HG02981 (cell line): Measurements from ENCODE around the gene C10orf71.

Experiments used
- ATAC-seq: cut with Tn5 transposase; IDR thresholded peaks from one replicate; pipeline ENCODE4 v1.9.1; 2021; ENCODE audit warnings: mild to moderate bottlenecking, moderate library complexity; ENCODE audit not compliant: unreplicated experiment

C10orf71 gene

GRCh38 chr10:49313501-49314070, 14.6 kb downstream of the C10orf71 start:
- ATAC-seq = no peak

- ATAC-seq = no peak
These were observed 15.8 kb downstream of the C10orf71 start for GRCh38 chr10:49314806-49315205.

DNA sequence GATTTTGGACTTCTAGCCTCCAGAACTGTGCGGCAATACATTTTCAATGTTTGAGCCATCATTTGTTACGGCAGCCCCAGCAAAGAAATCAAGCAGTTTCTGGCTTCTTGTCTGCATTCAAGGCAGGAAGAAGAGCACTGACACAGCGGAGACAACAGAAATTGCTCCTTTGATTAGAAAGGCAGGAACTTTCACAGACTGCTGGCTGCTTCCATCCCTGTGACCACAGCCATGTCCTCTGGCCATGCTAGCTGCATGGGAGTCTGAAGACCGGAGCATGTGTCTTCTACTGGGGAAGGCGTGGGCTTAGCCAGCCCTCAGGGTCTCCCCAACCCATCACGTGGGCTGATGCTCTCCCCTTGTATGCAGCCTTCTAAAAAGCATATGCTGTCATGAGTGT, 19.1 kb downstream of the C10orf71 start:
- no peak for ATAC-seq

DNA sequence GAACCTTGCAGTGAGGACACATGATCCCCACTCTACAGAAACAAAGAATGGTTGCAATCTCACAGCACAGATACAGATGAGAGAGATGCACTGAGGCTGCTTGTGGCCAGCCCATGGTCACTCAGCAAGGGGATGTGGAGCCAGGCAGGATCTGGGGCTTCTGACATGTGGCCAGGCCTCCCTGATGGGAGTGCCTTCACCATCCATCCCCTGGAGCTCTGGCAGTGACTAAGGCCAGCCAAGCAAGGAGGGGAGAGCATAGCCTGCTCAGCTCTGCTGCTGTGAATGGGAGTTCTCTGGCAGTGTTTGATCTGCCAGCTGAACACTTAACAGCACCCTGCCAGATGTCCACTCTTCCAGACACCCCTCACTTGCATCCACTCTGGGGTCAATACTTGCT, 19.8 kb downstream of the C10orf71 start:
- ATAC-seq = no peak

- no peak for ATAC-seq
These were observed 20.2 kb downstream of the C10orf71 start for GRCh38 chr10:49319206-49319605.

DNA sequence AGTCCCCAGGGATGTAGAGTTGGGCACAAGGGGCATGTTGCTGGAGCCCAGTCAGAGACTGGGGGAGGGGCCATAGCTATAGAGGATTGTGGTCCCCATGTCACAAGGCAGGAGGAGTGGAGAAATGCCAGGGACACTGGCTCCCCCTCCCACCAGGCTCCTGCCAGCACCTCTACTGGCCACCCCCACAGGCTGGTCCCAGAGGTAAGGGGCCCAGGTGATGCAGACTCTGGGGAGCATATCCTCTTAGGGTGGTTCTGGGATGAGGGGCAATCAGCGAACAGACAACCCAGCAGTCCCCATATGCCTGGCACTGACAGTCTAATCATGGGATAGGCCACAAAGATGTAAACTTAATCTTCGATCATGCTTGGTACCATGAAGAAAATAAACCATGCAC, 21.2 kb downstream of the C10orf71 start:
- no peak for ATAC-seq

- no peak for ATAC-seq
These were observed 22.1 kb downstream of the C10orf71 start for GRCh38 chr10:49321021-49321420.

- no peak for ATAC-seq
These were observed 23.6 kb downstream of the C10orf71 start for GRCh38 chr10:49322371-49323170.

DNA sequence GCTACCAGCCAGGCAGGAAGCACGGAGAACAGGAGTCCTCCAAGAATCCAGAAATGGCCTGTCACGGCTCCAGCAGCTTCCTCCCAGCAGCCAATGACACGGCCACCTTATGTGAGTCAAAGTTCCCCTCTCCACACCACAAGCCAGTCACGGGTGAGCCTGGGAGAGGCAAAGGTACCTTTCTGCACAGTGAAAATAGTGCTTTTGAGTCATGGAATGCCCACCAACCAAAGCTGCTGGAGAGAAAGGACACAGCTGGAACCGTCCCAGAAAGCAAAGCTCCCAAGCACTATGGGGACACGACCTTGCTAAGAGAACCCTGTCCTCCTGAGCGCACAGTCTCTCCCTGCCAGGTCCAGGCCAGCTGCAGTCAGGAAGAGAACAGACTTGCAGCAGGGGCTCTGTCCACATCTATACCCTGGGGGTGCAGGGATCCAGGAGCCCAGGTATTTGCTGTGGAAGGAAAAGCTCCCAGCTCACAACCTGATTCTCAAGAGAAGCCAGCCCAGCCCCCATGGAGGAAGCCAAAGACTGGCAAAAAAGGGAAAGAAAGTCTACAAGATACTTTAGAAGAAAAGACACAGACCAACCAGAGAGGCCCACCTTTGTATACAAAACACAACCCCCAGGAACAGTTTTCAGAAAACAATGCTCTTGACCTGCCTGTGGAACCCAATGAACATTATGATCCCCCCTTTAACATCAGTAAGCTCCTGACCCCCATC, 24.4 kb downstream of the C10orf71 start:
- no peak for ATAC-seq

DNA sequence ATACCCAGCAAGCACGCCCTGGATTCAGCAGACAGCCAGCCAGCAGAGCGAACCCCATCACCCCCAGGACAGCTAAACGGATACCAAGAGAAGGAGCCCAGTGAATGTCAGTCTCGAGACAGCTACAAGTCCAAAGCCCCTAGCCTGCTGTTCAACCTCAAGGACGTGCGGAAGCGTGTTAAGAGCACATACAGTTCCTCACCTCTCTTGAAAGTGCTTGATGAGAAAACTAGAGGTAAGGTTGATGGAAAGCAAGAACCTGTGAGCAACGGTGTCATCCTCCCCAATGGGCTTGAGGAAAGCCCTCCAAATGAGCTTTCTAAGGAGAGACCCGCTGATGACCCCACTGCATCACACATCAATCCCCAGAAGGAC, 24.9 kb downstream of the C10orf71 start:
- no peak for ATAC-seq

GRCh38 chr10:49324711-49325110, 25.7 kb downstream of the C10orf71 start:
- no peak for ATAC-seq

GRCh38 chr10:49325131-49325915, 26.4 kb downstream of the C10orf71 start:
- no peak for ATAC-seq

DNA sequence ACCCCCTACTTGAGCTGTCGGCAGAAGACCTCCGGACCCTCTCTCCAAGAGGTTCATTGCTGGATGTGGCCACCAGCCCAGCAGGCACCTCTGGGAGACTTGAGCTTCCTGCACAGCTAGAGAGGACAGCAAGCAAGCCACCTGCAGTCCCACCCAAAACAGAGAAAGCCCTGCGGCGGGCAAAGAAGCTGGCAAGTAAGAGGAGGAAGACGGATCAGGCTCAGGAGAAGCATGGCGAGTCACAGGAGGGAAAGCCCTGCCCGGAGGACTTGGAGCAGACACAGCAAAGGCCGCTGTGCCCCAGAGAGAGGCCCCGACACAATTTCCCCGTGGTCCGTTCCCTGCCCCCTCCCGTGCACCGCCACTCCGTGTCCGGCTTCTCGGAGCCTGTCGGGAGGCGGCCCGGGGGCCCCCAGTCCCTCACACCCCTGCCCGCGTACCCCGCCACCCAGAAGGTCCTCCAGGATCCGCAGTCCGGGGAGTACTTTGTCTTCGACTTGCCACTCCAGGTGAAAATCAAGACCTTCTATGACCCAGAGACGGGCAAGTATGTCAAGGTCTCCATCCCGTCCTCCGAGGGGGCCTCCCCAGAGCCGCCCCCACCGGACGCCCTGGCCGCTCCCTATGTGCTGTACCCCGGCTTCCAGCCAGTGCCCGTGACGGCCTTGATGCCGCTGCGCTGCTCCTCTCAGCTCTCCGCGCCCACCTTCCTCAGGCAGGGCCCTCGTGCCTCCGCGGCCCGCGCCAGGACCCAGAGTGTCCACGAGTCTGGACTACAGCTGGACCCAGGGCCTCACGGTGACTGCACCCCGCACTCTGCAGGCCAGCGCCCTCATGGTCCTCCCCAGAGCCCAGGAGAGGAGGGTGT, 27.2 kb downstream of the C10orf71 start:
- ATAC-seq = no peak

- no peak for ATAC-seq
These were observed 28.3 kb downstream of the C10orf71 start for GRCh38 chr10:49327036-49327813.

DNA sequence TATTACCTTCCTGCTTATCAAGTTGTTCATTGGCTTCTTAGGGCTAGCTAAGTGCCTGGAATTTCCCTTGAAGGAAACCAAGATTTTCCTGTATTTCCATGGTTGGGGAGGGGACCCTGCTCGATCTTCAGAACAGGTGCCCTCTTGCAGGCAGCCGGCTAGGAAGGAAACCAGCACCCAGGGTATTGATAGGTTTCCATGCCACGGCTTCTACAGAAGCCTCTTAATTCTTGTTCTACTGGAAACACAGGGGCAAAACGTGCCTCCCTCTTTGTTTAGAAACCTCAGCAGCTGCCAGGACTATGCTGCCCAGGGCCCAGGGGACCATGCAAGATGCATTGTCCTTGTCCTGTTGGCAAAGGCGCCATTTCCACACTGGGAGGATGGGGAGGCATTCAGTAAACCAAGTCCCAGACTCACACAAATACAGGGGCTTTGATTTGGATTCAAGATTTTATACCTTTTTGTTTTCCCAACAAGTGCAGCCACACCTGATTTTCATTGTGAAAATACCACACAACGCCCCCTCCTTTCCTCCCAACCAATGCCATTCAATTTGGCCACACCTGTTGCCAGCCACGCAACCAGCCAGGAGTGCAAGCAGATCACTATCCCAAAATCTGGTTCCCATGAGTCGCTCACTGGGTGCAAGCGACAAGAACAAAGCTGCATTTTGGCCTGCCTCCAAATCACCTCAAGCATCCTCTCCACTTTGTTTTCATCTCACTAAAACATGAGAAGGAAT, 29.6 kb downstream of the C10orf71 start:
- ATAC-seq = no peak

DNA sequence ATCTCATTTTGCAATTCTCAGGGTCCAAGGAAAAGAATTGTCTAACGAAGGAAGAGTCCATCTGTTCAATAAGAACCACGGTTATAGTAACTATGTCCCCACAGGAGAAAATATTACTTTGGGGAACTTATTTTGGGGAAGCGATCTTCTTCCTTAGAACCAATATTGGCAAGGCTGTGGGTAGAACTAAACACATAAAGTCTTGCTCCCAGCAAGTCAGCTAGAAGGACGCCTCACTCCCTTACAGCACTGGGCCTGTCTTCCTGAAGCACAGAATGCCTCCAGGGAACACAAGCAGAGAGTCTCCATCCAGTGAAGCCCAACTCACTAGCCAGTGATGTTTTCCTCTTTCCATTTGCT, 30.2 kb downstream of the C10orf71 start:
- ATAC-seq = no peak

DNA sequence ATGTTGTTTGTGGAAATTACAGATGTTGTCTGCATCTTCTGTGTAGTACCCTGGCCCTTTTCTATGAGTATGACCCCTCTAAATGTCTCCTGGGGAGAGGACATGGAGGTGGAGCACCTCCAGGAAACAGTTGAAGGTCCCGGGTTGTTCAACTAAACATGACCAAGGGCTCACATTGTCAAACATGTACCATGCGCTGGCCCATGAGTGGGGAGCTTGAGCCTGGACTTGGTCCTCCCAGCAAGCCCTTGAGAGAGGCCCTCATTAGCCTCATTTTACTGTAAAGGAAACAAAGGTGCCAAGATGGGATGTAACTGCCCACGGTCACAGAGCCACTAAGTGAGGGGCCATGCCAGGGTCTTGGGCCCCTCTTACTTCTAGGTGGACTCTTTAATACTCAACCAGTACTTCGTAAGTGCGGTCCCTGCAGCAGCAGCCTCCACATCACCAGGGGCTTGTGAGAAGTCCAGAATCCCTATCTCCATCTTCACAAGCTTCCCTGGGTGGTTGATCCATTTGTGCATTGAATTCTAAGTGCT, 31.2 kb downstream of the C10orf71 start:
- ATAC-seq = no peak

GRCh38 chr10:49331431-49331830, 32.5 kb downstream of the C10orf71 start:
- ATAC-seq = no peak

DNA sequence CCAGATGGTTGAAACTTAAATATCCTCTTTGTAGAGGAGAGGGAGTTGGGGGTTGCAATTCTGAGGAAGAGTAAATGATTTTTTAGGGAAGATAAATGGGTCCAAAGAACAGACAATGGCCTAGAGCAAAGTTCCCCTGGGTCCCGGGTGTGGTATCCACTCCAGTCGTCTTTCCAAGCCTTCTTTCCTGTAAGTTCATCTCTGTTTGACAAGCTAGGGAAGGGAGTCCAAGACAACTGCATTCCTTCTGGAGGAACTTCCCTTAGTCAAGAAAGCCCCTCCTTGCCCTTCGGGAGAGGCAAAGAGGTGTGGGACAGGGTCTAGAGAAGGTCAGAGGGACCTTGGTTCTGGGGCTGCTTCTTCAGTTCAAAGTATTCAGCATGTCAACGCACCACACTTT, 33.4 kb downstream of the C10orf71 start:
- ATAC-seq = no peak
